HepG2 (cell line): ENCODE measurements around the gene BLCAP. TPM values are rescaled to one million over a fixed set of nuclear protein-coding genes. Genes with fewer than 3 reads are reported as not detected.
A peak's percentile ranks its signal among the peaks of the same experiment; 100 is the strongest.

Experiments used
- AGO2 ChIP-seq: fragments of 200-400 bp; formaldehyde crosslinking; optimal IDR thresholded peaks from 2 replicates; pipeline ENCODE3; 2017; ENCODE audit warnings: mild to moderate bottlenecking, low read depth, low read length, moderate library complexity
- AKAP8 ChIP-seq: sonication (generic); formaldehyde crosslinking; IDR thresholded peaks from 2 replicates; pipeline ENCODE4 v1.5.1; 2020; ENCODE audit warnings: mild to moderate bottlenecking, missing genetic modification reagents
- ATM ChIP-seq: fragments of 450-650 bp; IDR thresholded peaks from 2 replicates; pipeline ENCODE4 v1.7.1; 2017; ENCODE audit warnings: mild to moderate bottlenecking, borderline replicate concordance
- CREM ChIP-seq, 2 experiments: sonication (generic) in 1 of 2; formaldehyde crosslinking in 1 of 2; IDR thresholded peaks; 2 replicates each; pipeline versions ENCODE4 v1.4.0 to v1.6.1; 2016 to 2020; ENCODE audit warnings: antibody characterized with exemption in 1 of 2, mild to moderate bottlenecking in 1 of 2, missing genetic modification reagents in 1 of 2
- KLF11 ChIP-seq: IDR thresholded peaks from 2 replicates; pipeline ENCODE4 v1.6.1; 2016; ENCODE audit warnings: missing compliant biosample characterization
- ZFX ChIP-seq: sonication (generic); formaldehyde crosslinking; IDR thresholded peaks from 2 replicates; pipeline ENCODE4 v1.4.0; 2020; ENCODE audit warnings: mild to moderate bottlenecking, low read depth, missing genetic modification reagents, moderate library complexity
- ZNF264 ChIP-seq: sonication (generic); formaldehyde crosslinking; IDR thresholded peaks from 2 replicates; pipeline ENCODE4 v1.4.0; 2020; ENCODE audit warnings: missing genetic modification reagents
- ZNF501 ChIP-seq: sonication (generic); formaldehyde crosslinking; IDR thresholded peaks from 2 replicates; pipeline ENCODE4 v1.5.1; 2020; ENCODE audit warnings: mild to moderate bottlenecking, moderate library complexity, missing genetic modification reagents
- ZNF746 ChIP-seq: sonication (generic); formaldehyde crosslinking; IDR thresholded peaks from 2 replicates; pipeline ENCODE4 v1.8.0; 2022; ENCODE audit warnings: mild to moderate bottlenecking, missing genetic modification reagents
- ZSCAN31 ChIP-seq: sonication (generic); formaldehyde crosslinking; IDR thresholded peaks from 2 replicates; pipeline ENCODE4 v1.5.0; 2020; ENCODE audit warnings: low read depth, mild to moderate bottlenecking, missing genetic modification reagents
- polyA plus RNA-seq, 8 experiments: library from polyadenylated mRNA; depleted of rRNA in 3 of 8; stranded (reverse) in 7 of 8; unstranded in 1 of 8; fragments of >200 nt; fragmentation: Illumina TruSeq in 4 of 8; extraction: Trizol in 4 of 8; gene quantifications; 2 replicates each; pipeline versions ENCODE4 v1.2.1 to v1.2.3, GENCODE V29; 2011 to 2016; ENCODE audit warnings: low read depth in 4 of 8, missing spikeins in 1 of 8, mixed read lengths in 1 of 8; ENCODE audit not compliant: insufficient read depth in 1 of 8
- total RNA-seq, 5 experiments: library from RNA; depleted of rRNA; stranded (reverse); fragments of >200 nt; fragmentation: Illumina TruSeq; extraction: Trizol; gene quantifications; 2 replicates each; pipeline ENCODE4 v1.2.3, GENCODE V29; 2016; ENCODE audit warnings: low read depth in 1 of 5
- TF ChIP-seq, protein P1 (sequence below): sonication (generic); formaldehyde crosslinking; IDR thresholded peaks from 2 replicates; pipeline ENCODE4 v1.5.0; 2020; ENCODE audit warnings: mild to moderate bottlenecking, missing genetic modification reagents
- TF ChIP-seq, protein P2 (sequence below): sonication (generic); formaldehyde crosslinking; conservative IDR thresholded peaks from 2 replicates; pipeline ENCODE4 v1.8.0; 2022; ENCODE audit warnings: mild to moderate bottlenecking, moderate library complexity, missing genetic modification reagents
- TF ChIP-seq, protein P3 (sequence below): sonication (generic); formaldehyde crosslinking; IDR thresholded peaks from 2 replicates; pipeline ENCODE4 v1.4.0; 2020; ENCODE audit warnings: mild to moderate bottlenecking, low read depth, missing genetic modification reagents
- TF ChIP-seq, protein P4 (sequence below), 2 experiments: sonication (generic) in 1 of 2; formaldehyde crosslinking in 1 of 2; IDR thresholded peaks; 2 replicates each; pipeline versions ENCODE4 v1.6.1 to v1.9.0; 2014 to 2022; ENCODE audit warnings: antibody characterized with exemption in 1 of 2, borderline replicate concordance in 1 of 2, inconsistent platforms in 1 of 2, low read depth in 1 of 2, missing genetic modification reagents in 1 of 2

BLCAP gene
- total and polyA plus RNA-seq, 2 of the 13 experiments (the other 11 are each of a cell fraction or from before 2014, with no cell fraction given) = 52.4 to 86.8 TPM

DNA sequence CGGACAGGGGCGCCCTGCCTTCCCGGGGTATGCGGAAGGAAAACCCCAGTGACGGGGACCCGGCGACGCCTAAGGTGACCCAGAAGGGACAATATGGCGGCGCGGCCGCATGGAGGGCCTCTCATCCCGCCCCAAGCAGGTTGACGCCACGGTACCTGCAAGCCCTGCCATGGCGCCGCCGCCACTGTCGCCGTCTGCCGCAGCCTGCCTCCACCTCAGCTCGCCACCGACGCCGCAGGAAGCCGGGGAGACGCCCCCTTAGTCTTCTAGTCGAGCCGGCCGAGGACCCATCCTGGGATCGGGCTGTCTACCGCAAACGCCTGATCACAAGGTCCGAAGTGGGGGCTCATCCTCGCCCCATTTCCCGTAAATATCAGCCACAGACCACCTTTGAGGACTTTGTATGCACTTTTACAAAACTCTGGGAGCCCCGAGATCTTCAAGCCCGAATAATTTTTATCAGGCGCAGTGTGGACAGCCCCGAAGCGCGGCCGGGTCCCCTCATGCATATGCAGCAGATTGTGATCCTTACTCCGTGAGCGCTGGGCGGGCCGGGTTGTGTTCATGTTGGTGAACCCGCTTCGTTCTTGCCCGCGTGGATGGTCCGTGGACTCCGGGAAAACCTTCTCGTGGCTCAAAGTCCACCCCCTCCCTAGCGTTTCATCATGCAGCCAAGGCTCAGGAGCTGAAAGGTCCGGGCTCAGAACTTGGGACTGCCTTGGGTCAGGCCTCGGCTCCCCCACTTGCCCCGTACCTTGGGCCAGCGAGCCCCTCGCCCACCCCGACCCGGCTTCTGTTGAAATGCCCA lies at the start of gene BLCAP (continued):
- TF ChIP-seq, protein P1, sequence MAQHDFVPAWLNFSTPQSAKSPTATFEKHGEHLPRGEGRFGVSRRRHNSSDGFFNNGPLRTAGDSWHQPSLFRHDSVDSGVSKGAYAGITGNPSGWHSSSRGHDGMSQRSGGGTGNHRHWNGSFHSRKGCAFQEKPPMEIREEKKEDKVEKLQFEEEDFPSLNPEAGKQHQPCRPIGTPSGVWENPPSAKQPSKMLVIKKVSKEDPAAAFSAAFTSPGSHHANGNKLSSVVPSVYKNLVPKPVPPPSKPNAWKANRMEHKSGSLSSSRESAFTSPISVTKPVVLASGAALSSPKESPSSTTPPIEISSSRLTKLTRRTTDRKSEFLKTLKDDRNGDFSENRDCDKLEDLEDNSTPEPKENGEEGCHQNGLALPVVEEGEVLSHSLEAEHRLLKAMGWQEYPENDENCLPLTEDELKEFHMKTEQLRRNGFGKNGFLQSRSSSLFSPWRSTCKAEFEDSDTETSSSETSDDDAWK = no peak
- TF ChIP-seq ZNF501 (CRISPR knock-in tag) (peak; percentile 97), ZNF746 (CRISPR knock-in tag) (no peak; the same call in none of the 2 replicates), ZFX (peak; percentile 87), ATM (no peak), AGO2 (peak; percentile 72), KLF11 (CRISPR knock-in tag) (peak; percentile 85), ZNF264 (CRISPR knock-in tag) (0 out of 2 replicates have a peak, but pooled peaks have one; percentile 56), CREM (IDR thresholded peaks at IDR 0.05) (peak; percentile 81), CREM (CRISPR knock-in tag; IDR thresholded peaks at IDR 0.05) (no peak), ZSCAN31 (peak; percentile 95), AKAP8 (CRISPR knock-in tag) (0 out of 2 replicates have a peak, but pooled peaks have one; percentile 49)
- TF ChIP-seq, protein P2, sequence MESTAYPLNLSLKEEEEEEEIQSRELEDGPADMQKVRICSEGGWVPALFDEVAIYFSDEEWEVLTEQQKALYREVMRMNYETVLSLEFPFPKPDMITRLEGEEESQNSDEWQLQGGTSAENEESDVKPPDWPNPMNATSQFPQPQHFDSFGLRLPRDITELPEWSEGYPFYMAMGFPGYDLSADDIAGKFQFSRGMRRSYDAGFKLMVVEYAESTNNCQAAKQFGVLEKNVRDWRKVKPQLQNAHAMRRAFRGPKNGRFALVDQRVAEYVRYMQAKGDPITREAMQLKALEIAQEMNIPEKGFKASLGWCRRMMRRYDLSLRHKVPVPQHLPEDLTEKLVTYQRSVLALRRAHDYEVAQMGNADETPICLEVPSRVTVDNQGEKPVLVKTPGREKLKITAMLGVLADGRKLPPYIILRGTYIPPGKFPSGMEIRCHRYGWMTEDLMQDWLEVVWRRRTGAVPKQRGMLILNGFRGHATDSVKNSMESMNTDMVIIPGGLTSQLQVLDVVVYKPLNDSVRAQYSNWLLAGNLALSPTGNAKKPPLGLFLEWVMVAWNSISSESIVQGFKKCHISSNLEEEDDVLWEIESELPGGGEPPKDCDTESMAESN = peak; percentile 85
- TF ChIP-seq, protein P3, sequence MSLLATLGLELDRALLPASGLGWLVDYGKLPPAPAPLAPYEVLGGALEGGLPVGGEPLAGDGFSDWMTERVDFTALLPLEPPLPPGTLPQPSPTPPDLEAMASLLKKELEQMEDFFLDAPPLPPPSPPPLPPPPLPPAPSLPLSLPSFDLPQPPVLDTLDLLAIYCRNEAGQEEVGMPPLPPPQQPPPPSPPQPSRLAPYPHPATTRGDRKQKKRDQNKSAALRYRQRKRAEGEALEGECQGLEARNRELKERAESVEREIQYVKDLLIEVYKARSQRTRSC = peak; percentile 90; the same call in 1 of the 2 replicates
- TF ChIP-seq, protein P4, sequence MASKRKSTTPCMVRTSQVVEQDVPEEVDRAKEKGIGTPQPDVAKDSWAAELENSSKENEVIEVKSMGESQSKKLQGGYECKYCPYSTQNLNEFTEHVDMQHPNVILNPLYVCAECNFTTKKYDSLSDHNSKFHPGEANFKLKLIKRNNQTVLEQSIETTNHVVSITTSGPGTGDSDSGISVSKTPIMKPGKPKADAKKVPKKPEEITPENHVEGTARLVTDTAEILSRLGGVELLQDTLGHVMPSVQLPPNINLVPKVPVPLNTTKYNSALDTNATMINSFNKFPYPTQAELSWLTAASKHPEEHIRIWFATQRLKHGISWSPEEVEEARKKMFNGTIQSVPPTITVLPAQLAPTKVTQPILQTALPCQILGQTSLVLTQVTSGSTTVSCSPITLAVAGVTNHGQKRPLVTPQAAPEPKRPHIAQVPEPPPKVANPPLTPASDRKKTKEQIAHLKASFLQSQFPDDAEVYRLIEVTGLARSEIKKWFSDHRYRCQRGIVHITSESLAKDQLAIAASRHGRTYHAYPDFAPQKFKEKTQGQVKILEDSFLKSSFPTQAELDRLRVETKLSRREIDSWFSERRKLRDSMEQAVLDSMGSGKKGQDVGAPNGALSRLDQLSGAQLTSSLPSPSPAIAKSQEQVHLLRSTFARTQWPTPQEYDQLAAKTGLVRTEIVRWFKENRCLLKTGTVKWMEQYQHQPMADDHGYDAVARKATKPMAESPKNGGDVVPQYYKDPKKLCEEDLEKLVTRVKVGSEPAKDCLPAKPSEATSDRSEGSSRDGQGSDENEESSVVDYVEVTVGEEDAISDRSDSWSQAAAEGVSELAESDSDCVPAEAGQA (IDR thresholded peaks at IDR 0.05; ENCODE audit: low read depth) = peak; percentile 26; the same call in 1 of the 2 replicates
- TF ChIP-seq, protein P4 (CRISPR knock-in tag; IDR thresholded peaks at IDR 0.05; ENCODE audit: borderline replicate concordance) = no peak
